ENCODE data around the gene DPYSL5. TPM values are rescaled to one million over a fixed set of nuclear protein-coding genes. Genes with fewer than 3 reads are reported as not detected.

The DPYSL5 gene
- total and polyA plus RNA-seq, 9 of the 15 experiments (the other 6 are each of a cell fraction or from before 2014, with no cell fraction given): 0.06 TPM; not detected in 8

DNA sequence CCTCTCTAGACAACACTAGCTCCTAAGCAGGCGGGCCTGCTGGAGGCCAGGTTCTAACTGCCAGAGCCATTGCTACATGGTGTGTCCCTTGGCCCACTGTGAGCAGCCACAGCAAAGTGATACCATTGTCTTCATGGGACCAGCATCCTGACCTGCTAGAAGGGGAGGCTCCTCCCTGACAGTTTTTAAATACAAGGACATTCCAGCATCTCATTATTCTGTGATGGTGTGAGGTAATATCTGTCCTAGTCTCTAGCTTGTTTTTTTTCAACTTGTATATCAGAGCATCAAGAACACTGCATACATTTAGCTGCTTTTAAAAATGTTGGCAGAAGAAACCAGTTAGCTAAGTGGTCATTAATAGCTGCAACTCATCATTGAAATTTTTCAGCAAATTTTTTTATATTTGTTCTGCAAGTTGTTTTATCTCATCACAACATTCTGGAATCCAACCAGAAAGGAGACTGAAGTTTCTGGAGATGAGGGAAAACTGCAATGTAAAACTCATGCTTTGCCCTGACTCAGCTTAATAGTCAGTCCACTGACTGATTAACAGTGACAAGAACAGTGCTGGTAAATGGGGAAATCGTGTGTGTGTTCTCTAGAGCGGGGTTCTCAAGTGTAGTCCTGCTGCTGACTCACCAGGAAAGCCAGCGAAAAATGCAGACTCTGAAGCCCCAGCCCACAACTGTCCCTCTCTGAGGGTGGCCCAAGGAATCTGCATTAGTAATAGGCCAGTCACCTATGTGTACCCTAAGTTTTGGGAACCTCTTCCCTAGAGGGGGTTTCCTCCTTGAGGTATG lies 140.3 kb downstream of the DPYSL5 start (continued):
- TF ChIP-seq, protein P1, sequence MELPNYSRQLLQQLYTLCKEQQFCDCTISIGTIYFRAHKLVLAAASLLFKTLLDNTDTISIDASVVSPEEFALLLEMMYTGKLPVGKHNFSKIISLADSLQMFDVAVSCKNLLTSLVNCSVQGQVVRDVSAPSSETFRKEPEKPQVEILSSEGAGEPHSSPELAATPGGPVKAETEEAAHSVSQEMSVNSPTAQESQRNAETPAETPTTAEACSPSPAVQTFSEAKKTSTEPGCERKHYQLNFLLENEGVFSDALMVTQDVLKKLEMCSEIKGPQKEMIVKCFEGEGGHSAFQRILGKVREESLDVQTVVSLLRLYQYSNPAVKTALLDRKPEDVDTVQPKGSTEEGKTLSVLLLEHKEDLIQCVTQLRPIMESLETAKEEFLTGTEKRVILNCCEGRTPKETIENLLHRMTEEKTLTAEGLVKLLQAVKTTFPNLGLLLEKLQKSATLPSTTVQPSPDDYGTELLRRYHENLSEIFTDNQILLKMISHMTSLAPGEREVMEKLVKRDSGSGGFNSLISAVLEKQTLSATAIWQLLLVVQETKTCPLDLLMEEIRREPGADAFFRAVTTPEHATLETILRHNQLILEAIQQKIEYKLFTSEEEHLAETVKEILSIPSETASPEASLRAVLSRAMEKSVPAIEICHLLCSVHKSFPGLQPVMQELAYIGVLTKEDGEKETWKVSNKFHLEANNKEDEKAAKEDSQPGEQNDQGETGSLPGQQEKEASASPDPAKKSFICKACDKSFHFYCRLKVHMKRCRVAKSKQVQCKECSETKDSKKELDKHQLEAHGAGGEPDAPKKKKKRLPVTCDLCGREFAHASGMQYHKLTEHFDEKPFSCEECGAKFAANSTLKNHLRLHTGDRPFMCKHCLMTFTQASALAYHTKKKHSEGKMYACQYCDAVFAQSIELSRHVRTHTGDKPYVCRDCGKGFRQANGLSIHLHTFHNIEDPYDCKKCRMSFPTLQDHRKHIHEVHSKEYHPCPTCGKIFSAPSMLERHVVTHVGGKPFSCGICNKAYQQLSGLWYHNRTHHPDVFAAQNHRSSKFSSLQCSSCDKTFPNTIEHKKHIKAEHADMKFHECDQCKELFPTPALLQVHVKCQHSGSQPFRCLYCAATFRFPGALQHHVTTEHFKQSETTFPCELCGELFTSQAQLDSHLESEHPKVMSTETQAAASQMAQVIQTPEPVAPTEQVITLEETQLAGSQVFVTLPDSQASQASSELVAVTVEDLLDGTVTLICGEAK (IDR thresholded peaks at IDR 0.05): no peak
- TF ChIP-seq, protein P1 (CRISPR knock-in tag; IDR thresholded peaks at IDR 0.05): no peak
- TF ChIP-seq MAFG (tag; conservative IDR thresholded peaks at IDR 0.05) (peak; percentile 92), C11orf30 (IDR thresholded peaks at IDR 0.05; ENCODE audit: low read depth) (peak; percentile 93), GTF2E2 (tag; IDR thresholded peaks at IDR 0.05) (no peak), MAFF (IDR thresholded peaks at IDR 0.05; ENCODE audit: low read length) (peak; percentile 83), SOX6 (IDR thresholded peaks at IDR 0.05) (no peak), FOSL1 (tag; conservative IDR thresholded peaks at IDR 0.05) (0 out of 2 replicates have a peak, but pooled peaks have one; percentile 16), FOXK2 (conservative IDR thresholded peaks at IDR 0.05 in 1 of 2, IDR thresholded peaks at IDR 0.05 in 1 of 2; ENCODE audit: low read depth in 2 of 2) (no peak), CBX1 (IDR thresholded peaks at IDR 0.05; ENCODE audit: low read depth) (no peak), MEIS2 (IDR thresholded peaks at IDR 0.05; ENCODE audit: partially characterized antibody) (peak; percentile 4), CHD2 (IDR thresholded peaks at IDR 0.05; ENCODE audit: low read depth, low read length) (no peak), MAFK (IDR thresholded peaks at IDR 0.05; ENCODE audit: low read length) (peak; percentile 86)
- TF ChIP-seq, protein P2, sequence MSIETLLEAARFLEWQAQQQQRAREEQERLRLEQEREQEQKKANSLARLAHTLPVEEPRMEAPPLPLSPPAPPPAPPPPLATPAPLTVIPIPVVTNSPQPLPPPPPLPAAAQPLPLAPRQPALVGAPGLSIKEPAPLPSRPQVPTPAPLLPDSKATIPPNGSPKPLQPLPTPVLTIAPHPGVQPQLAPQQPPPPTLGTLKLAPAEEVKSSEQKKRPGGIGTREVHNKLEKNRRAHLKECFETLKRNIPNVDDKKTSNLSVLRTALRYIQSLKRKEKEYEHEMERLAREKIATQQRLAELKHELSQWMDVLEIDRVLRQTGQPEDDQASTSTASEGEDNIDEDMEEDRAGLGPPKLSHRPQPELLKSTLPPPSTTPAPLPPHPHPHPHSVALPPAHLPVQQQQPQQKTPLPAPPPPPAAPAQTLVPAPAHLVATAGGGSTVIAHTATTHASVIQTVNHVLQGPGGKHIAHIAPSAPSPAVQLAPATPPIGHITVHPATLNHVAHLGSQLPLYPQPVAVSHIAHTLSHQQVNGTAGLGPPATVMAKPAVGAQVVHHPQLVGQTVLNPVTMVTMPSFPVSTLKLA (conservative IDR thresholded peaks at IDR 0.05): no peak
- TF ChIP-seq, protein P3, sequence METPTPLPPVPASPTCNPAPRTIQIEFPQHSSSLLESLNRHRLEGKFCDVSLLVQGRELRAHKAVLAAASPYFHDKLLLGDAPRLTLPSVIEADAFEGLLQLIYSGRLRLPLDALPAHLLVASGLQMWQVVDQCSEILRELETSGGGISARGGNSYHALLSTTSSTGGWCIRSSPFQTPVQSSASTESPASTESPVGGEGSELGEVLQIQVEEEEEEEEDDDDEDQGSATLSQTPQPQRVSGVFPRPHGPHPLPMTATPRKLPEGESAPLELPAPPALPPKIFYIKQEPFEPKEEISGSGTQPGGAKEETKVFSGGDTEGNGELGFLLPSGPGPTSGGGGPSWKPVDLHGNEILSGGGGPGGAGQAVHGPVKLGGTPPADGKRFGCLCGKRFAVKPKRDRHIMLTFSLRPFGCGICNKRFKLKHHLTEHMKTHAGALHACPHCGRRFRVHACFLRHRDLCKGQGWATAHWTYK (CRISPR knock-in tag; IDR thresholded peaks at IDR 0.05): no peak

Data from K562 (cell line).